Stimulated activated CD8-positive, alpha-beta memory T cell treated with anti-CD3 and anti-CD28 coated beads, Interleukin-15, amount 100 ng/mL, for 1 hour (primary cell): ENCODE measurements around the gene ACO2.
"Not testable (repeated sequence)": the region's sequence is repeated elsewhere in the genome, so short reads cannot be mapped to it uniquely, and the experiment has no call there.

ENCODE experiments used
- DNase-seq: peaks from one replicate; pipeline ENCODE4 v3.0.0-alpha.2; 2020; ENCODE audit warnings: low read depth

ACO2 gene

DNA sequence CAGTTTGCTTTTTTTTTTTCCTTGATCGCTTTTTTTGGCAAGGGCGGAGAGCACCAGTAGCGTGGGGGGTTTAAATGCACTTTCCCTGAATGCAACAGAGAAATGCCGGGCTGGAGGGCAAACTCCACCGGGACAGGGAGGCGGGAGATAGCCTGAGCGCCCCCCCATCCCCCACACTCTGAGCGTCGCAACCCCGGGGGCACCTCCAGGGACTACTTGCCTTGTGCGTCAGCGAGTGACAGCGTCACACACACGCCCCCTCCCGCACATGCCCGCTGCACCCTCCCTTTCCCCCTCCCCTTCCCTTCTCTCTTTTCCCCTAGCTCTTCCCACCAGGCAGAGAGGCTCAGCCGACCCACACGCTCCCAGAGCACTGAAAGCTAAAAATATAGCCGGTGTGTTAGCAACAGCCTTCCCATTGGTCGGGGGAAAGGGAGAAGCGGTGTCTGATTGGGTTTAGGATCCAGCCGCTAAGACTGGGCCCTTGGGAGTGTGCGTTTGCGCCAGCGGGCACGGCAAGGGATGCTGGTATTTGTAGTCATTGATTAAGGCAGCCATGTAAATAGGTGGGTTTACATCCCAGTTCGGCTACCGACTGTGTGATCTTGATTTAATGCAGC, 20.6 kb upstream of the ACO2 start:
- DNase-seq, result peak; percentile 79

- no peak for DNase-seq
Measured at GRCh38 chr22:41458161-41458728, 10.7 kb upstream of the ACO2 start.

DNA sequence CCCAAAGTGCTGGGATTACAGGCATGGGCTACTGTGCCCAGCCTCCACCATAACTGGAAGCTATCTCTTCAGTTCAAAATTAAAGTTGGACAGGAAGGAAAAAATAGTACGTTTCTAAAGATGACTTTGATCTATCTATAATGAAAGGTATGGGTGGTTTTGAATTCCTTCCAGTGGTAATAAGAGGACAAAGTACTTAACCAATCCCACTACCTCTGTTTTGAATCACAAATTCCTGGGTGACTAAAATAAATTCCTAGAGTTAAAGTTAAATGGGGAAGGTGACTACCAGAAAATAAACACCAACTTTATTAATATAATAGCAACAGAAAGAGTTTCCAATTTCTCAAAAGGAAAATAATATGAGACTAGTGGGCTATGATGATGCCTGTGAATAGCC, 9.5 kb upstream of the ACO2 start:
- no peak for DNase-seq

DNA sequence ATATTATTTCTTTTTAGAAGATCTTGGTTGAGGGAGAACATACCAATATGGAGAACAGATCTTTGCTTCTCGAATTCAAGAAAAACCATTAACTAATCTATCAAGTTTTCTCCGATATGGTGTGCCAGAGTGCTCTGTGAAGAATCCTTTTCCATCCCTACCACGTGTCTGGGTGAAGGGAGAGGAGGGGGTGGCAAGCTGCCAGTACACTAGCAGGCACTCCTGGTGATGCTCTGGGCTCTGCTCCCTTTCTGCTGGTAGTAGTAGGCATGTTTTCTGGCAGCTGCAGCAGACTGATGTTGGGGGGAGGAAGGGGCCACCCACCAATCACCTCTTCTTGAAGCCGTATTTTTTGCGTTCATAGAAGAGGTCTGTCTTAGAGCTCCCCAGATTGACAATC, 8.8 kb upstream of the ACO2 start:
- not testable (repeated sequence) for DNase-seq

DNA sequence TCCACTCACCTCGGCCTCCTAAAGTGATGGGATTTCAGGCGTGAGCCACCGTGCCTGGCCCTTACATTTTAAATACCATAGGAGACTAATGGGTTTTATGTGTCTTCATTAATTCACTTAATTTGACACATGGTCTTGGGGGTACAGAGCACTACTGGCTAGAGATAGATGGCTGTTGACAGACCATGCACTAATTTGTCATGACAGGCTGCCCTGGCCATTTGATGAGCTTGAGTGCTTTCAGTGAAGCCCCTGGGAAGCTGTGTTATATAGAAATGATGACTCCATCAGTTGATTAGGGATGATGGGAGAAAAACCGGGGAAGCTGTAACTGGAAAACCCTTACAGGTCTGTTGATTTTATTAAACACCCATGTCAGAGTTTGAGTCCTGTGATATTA, 7.0 kb upstream of the ACO2 start:
- DNase-seq, result no peak

GRCh38 chr22:41469218-41469851, 418 bp downstream of the ACO2 start:
- no peak for DNase-seq

DNA sequence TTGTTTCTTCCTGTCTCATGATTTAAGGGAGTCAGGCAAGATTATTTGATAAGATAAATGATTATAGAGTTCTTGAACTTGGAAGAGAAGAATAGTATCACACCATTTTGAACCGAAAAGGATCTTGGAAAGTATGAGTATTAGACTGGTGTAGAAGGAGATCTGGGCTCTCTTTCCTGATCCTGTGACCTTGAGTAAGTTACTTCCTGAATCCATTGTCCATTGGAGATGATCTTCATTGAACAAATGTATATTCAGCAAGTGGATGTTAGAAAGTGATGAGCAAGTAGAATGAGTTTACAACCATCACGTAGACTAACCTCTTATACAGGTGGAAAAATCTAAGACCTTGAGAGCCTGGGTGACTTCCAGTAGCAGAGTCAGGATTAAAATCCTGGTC, 2.0 kb downstream of the ACO2 start:
- DNase-seq, result no peak

DNA sequence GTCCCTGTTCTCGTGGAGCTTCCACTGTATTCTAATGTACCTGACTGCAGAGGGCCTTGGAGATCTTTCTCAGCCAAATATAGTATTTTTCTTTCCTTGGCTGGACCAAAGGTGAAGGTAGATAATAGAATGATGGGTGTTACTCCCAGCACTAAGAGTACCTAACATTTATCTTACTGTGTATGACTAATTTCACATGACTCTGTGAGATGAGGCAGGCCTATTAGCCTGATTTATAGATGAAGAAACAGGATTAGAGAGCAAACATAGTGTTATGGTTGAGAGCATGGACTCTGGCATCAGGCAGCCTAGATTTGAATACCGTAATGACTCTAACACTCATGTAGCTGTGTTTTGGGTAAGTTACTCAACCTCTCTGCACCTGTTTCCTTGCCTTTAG, 2.7 kb downstream of the ACO2 start:
- DNase-seq, result no peak

GRCh38 chr22:41474872-41475451, 6.0 kb downstream of the ACO2 start:
- no peak for DNase-seq

DNA sequence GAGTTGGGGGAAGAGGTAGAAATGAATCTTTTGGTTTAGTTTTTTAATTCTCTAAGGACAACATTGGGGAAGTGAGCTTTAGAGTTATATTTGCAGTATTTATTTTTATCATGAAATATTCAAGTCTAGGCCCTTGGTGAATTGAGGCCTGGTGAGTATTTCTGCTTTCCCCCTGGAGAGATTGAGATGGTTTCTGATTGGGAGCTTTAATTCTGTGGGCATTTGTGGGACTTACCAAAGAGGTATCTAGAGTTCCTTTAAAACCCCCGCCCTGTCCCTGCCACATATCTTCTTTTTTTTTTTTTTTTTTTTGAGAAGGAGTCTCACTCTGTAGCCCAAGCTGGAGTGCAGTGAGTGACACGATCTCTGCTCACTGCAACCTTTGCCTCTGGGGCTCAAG, 9.6 kb downstream of the ACO2 start:
- no peak for DNase-seq

DNA sequence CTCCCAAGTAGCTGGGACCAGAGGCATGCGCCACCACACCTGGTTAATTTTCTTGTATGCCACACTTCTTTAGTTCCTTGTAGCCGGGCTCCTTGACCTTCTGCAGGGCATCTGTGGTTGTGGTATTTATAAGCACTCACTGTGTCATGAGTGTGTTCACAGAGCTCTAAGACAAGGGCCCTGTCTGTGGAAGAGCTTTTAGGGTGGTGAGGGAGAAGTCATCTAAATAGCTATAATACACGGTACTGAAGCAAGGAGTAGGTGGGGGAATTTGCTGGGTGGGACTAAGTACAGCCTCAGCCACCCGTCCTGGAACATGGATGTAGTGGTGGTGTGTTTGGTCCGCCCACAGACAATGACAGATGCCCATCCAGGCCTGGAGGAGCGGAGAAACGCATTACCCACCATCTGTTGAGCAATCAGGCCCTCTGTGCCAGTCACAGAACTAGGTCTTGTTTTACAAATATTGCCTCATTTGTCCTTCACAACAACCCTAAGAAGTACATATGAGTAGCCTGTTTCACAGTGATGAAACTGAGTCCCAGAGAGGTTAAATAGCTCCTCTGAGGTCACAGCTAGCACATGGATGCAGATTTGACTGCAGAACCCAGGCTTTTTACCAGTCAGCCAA, 10.1 kb downstream of the ACO2 start:
- DNase-seq, result no peak

- DNase-seq, result no peak
Measured at GRCh38 chr22:41479671-41480396, 10.9 kb downstream of the ACO2 start.

DNA sequence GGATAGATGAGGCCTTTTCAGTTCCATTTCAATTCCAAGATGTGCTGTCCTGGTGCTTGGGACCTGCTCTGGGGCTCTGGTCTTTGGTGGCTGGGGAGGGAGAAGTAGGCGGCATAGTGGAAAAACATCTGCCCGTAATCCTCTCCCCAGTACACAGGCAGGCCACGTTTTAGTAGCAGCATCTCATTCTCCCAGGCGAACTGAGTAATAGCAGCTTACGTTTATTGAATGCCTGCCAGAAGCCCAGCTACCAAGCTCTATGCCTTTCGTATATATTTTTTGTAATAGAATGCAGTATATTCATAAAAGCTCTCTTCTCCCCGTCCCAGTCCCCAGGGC, 11.4 kb downstream of the ACO2 start:
- no peak for DNase-seq

DNA sequence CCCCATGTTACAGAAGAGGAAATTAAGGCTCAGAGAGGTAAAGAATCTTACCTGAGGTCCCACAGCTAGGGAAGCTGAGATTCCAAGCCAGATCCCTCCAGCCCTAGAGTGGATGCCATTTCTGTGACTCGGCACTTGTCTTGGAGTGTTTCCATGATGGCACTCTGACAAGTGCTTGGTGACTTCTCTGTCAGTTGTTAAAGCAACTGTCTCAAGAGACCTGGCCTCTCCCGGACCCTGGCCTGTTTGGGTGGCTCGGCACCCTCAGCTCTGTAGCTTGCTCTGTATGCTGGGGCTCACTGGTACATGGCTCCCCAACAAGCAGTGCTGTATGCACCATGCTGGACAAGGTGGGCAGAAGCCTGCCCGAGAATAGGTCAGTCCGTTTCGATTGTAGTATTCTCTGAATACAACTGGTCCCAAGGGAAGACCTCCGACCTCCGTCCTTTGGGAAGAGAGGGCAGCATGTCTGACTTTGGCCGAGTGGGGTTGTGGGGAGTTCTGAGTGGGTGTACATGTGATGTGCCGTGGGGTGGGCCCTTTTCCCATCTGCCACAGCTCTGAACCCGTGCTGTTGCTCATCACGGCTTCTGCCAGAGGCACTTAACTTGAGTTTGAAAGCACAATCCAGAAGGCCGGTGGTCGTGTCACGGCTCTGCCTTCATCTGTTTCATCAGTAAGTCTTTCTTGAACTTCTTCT, 12.4 kb downstream of the ACO2 start:
- DNase-seq, result no peak

- no peak for DNase-seq
Measured at GRCh38 chr22:41481925-41482318, 13.0 kb downstream of the ACO2 start.

GRCh38 chr22:41482319-41482935, 13.5 kb downstream of the ACO2 start:
- no peak for DNase-seq

GRCh38 chr22:41485033-41485432, 16.1 kb downstream of the ACO2 start:
- DNase-seq, result no peak

- DNase-seq, result no peak
Measured at GRCh38 chr22:41487037-41487935, 18.4 kb downstream of the ACO2 start.

DNA sequence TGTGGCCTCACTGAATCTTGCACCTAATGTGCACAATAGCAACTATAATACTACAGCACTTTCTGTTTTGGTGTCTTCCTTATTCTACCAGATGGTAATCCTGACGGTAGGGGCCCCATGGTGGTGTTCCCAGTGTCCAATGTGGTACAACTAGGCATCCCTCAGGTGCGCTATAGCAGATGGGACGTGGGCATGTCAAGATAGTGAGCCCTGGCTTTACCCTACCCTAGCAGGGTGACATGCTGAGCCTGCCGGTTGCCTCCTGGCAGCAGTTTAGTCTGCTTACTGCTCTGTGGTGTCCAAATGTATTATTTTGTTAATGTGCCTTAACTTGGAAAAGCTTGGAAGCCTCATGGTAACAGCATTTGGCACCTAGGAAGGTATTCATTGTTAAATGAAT, 19.2 kb downstream of the ACO2 start:
- DNase-seq, result no peak
